Smooth muscle cell (in vitro differentiated cells): ENCODE data around the gene CEP120. TPM values are rescaled to one million over a fixed set of nuclear protein-coding genes. Genes with fewer than 3 reads are reported as not detected.

Experiments
- DNase-seq: peaks from one replicate; lab custom pipeline; 2025; ENCODE audit not compliant: unreplicated experiment; lab: John Stamatoyannopoulos, UW
- H2AFZ ChIP-seq: fragments of 200-600 bp; sonication (generic); 2 replicates; pipeline ENCODE4 v1.6.0; 2016; ENCODE audit warnings: antibody characterized with exemption, low read depth, mild to moderate bottlenecking
- H3F3A ChIP-seq: fragments of 200-600 bp; sonication (generic); 2 replicates; pipeline ENCODE4 v1.6.0; 2017; ENCODE audit warnings: antibody characterized with exemption, low read depth
- H3K27ac ChIP-seq: fragments of 200-600 bp; sonication (generic); 2 replicates; pipeline ENCODE4 v1.5.1; 2016; ENCODE audit warnings: low read depth, mild to moderate bottlenecking
- H3K27me3 ChIP-seq: fragments of 200-600 bp; sonication (generic); 2 replicates; pipeline ENCODE4 v1.6.1; 2016; ENCODE audit warnings: low read depth, mild to moderate bottlenecking
- H3K36me3 ChIP-seq: fragments of 200-600 bp; sonication (generic); 2 replicates; pipeline ENCODE4 v1.5.1; 2016; ENCODE audit warnings: low read depth
- H3K4me1 ChIP-seq: fragments of 200-600 bp; sonication (generic); 2 replicates; pipeline ENCODE4 v1.5.1; 2016; ENCODE audit warnings: low read depth
- H3K4me2 ChIP-seq: fragments of 200-600 bp; sonication (generic); 2 replicates; pipeline ENCODE4 v1.6.0; 2016; ENCODE audit warnings: mild to moderate bottlenecking
- H3K4me3 ChIP-seq: fragments of 200-600 bp; sonication (generic); 2 replicates; pipeline ENCODE4 v1.5.1; 2016; ENCODE audit warnings: mild to moderate bottlenecking
- H3K79me2 ChIP-seq: fragments of 200-600 bp; sonication (generic); 2 replicates; pipeline ENCODE4 v1.6.0; 2016; ENCODE audit warnings: low read depth, mild to moderate bottlenecking
- H3K9ac ChIP-seq: fragments of 200-600 bp; sonication (generic); 2 replicates; pipeline ENCODE4 v1.6.0; 2016; ENCODE audit warnings: low read depth
- H3K9me3 ChIP-seq: fragments of 200-600 bp; sonication (generic); replicated peaks from 2 replicates; pipeline ENCODE4 v1.5.1; 2016; ENCODE audit warnings: low read depth
- H4K20me1 ChIP-seq: fragments of 200-600 bp; sonication (generic); 2 replicates; pipeline ENCODE4 v1.6.0; 2016; ENCODE audit warnings: low read depth
- CTCF ChIP-seq: fragments of 200-600 bp; sonication (generic); IDR thresholded peaks from 2 replicates; pipeline ENCODE4 v1.5.1; 2017; ENCODE audit warnings: borderline replicate concordance, mild to moderate bottlenecking, antibody characterized with exemption; ENCODE audit not compliant: insufficient read depth, poor library complexity, severe bottlenecking
- WGBS: methylation state at CpG from one replicate; pipeline ENCODE4 v1.1.7; 2016; ENCODE audit warnings: low lambda C conversion rate; 5-methylcytosine and 5-hydroxymethylcytosine counted together
- polyA plus RNA-seq: library from polyadenylated mRNA; unstranded; fragments of >200 nt; fragmentation: Nextera tagmentation; extraction: Ambion mirVana; gene quantifications from 2 replicates; pipeline ENCODE4 v1.2.1, GENCODE V29; 2016
- total RNA-seq: library from RNA; depleted of rRNA; stranded (reverse); fragments of >200 nt; gene quantifications from 2 replicates; pipeline ENCODE4 v1.2.3, GENCODE V29; 2014

CEP120 gene
- total and polyA plus RNA-seq, 2 experiments from 2014 or later = 6.5 to 30.2 TPM

- no peak for TF ChIP-seq CTCF
- Histone ChIP-seq H2AFZ (no peak overlapping the region), H3K79me2 (no peaks in the 10 kb centered on the region), H3F3A (no peaks in the 10 kb centered on the region), H4K20me1 (no peaks in the 10 kb centered on the region), H3K9me3 (no peaks in the 10 kb centered on the region), H3K9ac (no peak overlapping the region), H3K4me3 (no peak overlapping the region), H3K36me3 (no peaks in the 10 kb centered on the region), H3K4me2 (no peak overlapping the region), H3K27ac (no peak overlapping the region), H3K4me1 (no peaks in the 10 kb centered on the region), H3K27me3 (no peaks in the 10 kb centered on the region)
- no peak for DNase-seq
- WGBS = 76% methylated on average over 2 of the region's 2 CpGs
Measured at GRCh38 chr5:123297198-123297831, 125.9 kb downstream of the CEP120 start.

Other genes with a start within 250 kb of the CEP120 start
- 68.3 and 72.9 TPM in 2 replicates for gene CSNK1G3, start 88.8 kb upstream of the CEP120 start, total RNA-seq
- gene CSNK1G3, start 88.8 kb upstream of the CEP120 start, polyA plus RNA-seq = 25.9 and 32.6 TPM in 2 replicates